Esophagus (tissue), 2 donors: ENCODE results near the gene IGSF5. TPM values are rescaled to one million over a fixed set of nuclear protein-coding genes. Genes with fewer than 3 reads are reported as not detected.

Experiments used
- H3K27ac ChIP-seq, 2 donors: one replicate each; pipeline ENCODE4 v1.5.1; 2013; ENCODE audit warnings: low read depth in 2 of 2, mild to moderate bottlenecking in 2 of 2, inconsistent platforms in 1 of 2, low read length in 1 of 2, moderate library complexity in 1 of 2
- H3K27me3 ChIP-seq, 2 donors: one replicate each; pipeline ENCODE4 v1.6.1; 2013; ENCODE audit warnings: low read length in 2 of 2, control low read depth in 1 of 2, mild to moderate bottlenecking in 1 of 2; ENCODE audit not compliant: insufficient read depth in 2 of 2, control insufficient read depth in 1 of 2
- H3K36me3 ChIP-seq, 2 donors: one replicate each; pipeline ENCODE4 v1.6.1; 2013; ENCODE audit warnings: low read length in 1 of 2; ENCODE audit not compliant: control insufficient read depth in 2 of 2, insufficient read depth in 2 of 2
- H3K4me1 ChIP-seq, 2 donors: one replicate each; pipeline ENCODE4 v1.6.1; 2013; ENCODE audit warnings: low read length in 1 of 2; ENCODE audit not compliant: control insufficient read depth in 2 of 2, insufficient read depth in 2 of 2
- H3K4me3 ChIP-seq, 2 donors: one replicate each; pipeline ENCODE4 v1.5.1; 2013; ENCODE audit warnings: low read length in 2 of 2, mild to moderate bottlenecking in 2 of 2, low read depth in 1 of 2, moderate library complexity in 1 of 2
- H3K9me3 ChIP-seq, 2 donors: one replicate each; pipeline ENCODE4 v1.6.1; 2013; ENCODE audit warnings: mild to moderate bottlenecking in 2 of 2, low read depth in 1 of 2, low read length in 1 of 2, moderate library complexity in 1 of 2; ENCODE audit not compliant: control insufficient read depth in 2 of 2, insufficient read depth in 1 of 2
- WGBS, 2 donors: extraction: QIAGEN DNeasy Blood & Tissue Kit; methylation state at CpG; one replicate each; pipeline ENCODE4 v1.1.7; 2013; 5-methylcytosine and 5-hydroxymethylcytosine counted together
- polyA plus RNA-seq, 2 donors: library from polyadenylated mRNA; stranded (reverse); fragments of 200-250 nt; gene quantifications; one replicate each; pipeline ENCODE4 v1.2.3, GENCODE V29; 2013
- donor health status: healthy with polysubstance abuse.
- donor health status: Bipolar disorder and iron deficiency.

The IGSF5 gene
- polyA plus RNA-seq, 2 donors, result not detected

- H3K4me3 ChIP-seq, result no peak overlapping the region
- H3K27me3 ChIP-seq, result no peaks in the 10 kb centered on the region
- no peaks in the 10 kb centered on the region for H3K9me3 ChIP-seq
- H3K4me1 ChIP-seq, result no peaks in the 10 kb centered on the region
- WGBS, 2 donors, result 87 to 92% methylated on average over 1 of the region's 1 CpG
- no peaks in the 10 kb centered on the region for H3K36me3 ChIP-seq
- no peak overlapping the region for H3K27ac ChIP-seq
Measured at GRCh38 chr21:39803393-39803792, 58.4 kb downstream of the IGSF5 start.

DNA sequence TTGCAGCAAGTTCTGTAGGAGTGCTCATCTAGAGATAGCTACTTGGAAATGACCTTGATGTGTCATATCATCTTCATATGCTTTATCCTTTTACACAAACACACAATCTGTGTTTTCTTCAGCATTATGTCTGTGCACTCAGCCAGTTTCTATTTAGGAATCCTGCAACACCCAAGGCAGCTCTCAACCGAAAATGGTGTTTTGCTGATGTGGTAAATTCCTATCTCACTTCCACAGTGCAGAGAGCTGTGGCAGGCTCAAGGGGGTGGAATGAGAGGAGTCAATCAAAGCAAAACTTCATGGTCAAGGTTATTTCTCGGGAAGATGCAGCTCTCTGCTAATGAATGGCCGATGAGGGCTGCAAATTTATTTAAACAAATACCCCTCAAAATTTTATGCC is 59.3 kb downstream of the IGSF5 start:
- no peaks in the 10 kb centered on the region for H3K9me3 ChIP-seq
- no peak overlapping the region for H3K27ac ChIP-seq
- no peaks in the 10 kb centered on the region for H3K27me3 ChIP-seq
- H3K4me3 ChIP-seq, result no peak overlapping the region
- H3K36me3 ChIP-seq, result no peaks in the 10 kb centered on the region
- H3K4me1 ChIP-seq, result no peaks in the 10 kb centered on the region
- WGBS, 2 donors, result 91 to 92% methylated on average over 3 of the region's 3 CpGs

DNA sequence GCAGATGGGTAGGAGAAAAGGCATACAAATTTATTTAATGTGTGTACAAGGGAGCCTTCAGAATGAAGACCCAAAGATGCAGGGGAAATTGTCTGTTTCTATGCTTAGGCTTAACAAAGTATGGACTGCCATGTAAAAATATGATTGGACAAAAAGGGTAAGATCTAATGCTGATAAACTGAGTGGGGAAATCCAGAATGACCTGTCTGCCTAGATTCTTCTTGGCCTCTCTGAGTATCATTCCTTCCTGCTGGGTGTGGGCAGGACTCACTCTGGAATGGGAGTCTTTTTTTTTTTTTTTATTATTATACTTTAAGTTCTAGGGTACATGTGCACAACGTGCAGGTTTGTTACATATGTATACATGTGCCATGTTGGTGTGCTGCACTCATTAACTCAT is 61.0 kb downstream of the IGSF5 start:
- Histone ChIP-seq H3K27ac (no peak overlapping the region), H3K4me1 (no peaks in the 10 kb centered on the region), H3K9me3 (no peaks in the 10 kb centered on the region), H3K36me3 (no peaks in the 10 kb centered on the region), H3K4me3 (no peak overlapping the region), H3K27me3 (no peaks in the 10 kb centered on the region)
- WGBS, 2 donors, result 83% methylated on average over 1 of the region's 1 CpG; no CpG with 5 or more reads in 1 of the 2 donors

- H3K4me1 ChIP-seq, result no peaks in the 10 kb centered on the region
- 42 to 52% methylated on average over 3 of the region's 3 CpGs for WGBS, 2 donors
- H3K36me3 ChIP-seq, result no peaks in the 10 kb centered on the region
- H3K27me3 ChIP-seq, result no peaks in the 10 kb centered on the region
- H3K9me3 ChIP-seq, result peaks cover 0 to 3% of the 10 kb centered on the region in 2 donors
- no peak overlapping the region for H3K4me3 ChIP-seq
- no peak overlapping the region for H3K27ac ChIP-seq
Measured at GRCh38 chr21:39807738-39808137, 62.8 kb downstream of the IGSF5 start.

- Histone ChIP-seq H3K27ac (no peak overlapping the region), H3K9me3 (peaks cover 0 to 3% of the 10 kb centered on the region in 2 donors), H3K4me1 (no peaks in the 10 kb centered on the region), H3K4me3 (no peak overlapping the region), H3K27me3 (no peaks in the 10 kb centered on the region), H3K36me3 (no peaks in the 10 kb centered on the region)
- 90% methylated on average over 5 of the region's 5 CpGs for WGBS, 2 donors
Measured at GRCh38 chr21:39809936-39810335, 65.0 kb downstream of the IGSF5 start.

- H3K4me1 ChIP-seq, result no peaks in the 10 kb centered on the region
- no peak overlapping the region for H3K4me3 ChIP-seq
- no peaks in the 10 kb centered on the region for H3K27me3 ChIP-seq
- H3K36me3 ChIP-seq, result no peaks in the 10 kb centered on the region
- H3K9me3 ChIP-seq, result peaks cover 0 to 3% of the 10 kb centered on the region in 2 donors
- WGBS, 2 donors, result 88% methylated on average over 1 of the region's 1 CpG
- no peak overlapping the region for H3K27ac ChIP-seq
Measured at GRCh38 chr21:39812983-39813382, 68.0 kb downstream of the IGSF5 start.

DNA sequence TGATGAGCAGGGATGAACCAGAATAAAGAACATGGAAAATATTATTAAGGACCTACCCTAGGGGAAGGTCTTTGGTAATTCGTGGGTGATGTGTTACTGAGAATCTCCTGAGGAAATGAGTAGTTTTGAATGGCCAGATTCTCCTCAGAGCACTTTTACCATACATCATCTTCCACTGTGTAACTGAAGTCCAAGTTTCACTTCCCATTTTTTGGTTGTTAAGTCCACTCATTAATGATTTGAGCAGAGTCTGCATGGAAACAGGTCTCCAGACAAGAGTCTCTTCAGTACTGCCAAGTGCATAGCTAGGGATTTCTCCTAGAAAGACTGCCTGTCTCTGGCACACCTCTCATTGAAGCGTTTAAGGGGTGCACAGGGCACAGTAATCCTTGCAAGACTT is 73.6 kb downstream of the IGSF5 start:
- Histone ChIP-seq H3K9me3 (no peaks in the 10 kb centered on the region), H3K4me3 (no peak overlapping the region), H3K27me3 (no peaks in the 10 kb centered on the region), H3K4me1 (no peaks in the 10 kb centered on the region), H3K36me3 (no peaks in the 10 kb centered on the region), H3K27ac (no peak overlapping the region)
- 64% methylated on average over 2 of the region's 2 CpGs for WGBS, 2 donors

GRCh38 chr21:39822042-39822441 is 77.1 kb downstream of the IGSF5 start:
- H3K36me3 ChIP-seq, result no peaks in the 10 kb centered on the region
- no peak overlapping the region for H3K4me3 ChIP-seq
- 89 to 95% methylated on average over 3 of the region's 3 CpGs for WGBS, 2 donors
- no peaks in the 10 kb centered on the region for H3K9me3 ChIP-seq
- H3K27me3 ChIP-seq, result no peaks in the 10 kb centered on the region
- no peaks in the 10 kb centered on the region for H3K4me1 ChIP-seq
- H3K27ac ChIP-seq, result no peak overlapping the region

DNA sequence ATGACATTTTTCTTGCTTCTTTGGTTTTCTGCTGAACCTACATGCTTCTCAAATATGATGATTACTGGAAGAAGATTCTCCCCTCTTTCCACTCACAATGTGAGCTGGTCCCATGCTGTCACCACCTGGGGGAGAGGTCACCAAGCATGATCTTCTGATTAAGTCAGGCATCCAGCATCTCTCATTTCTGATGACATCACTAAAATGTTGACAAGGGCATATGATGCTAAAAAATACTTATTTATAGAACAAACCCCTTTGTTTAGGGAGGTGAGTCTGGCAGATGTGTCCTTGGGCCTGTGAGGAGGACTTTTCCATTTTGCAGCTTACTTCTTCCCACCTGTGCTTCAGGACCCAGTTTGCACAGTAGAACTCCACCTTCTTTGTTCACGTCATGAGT is 80.3 kb downstream of the IGSF5 start:
- 61 to 68% methylated on average over 1 of the region's 1 CpG for WGBS, 2 donors
- no peaks in the 10 kb centered on the region for H3K27me3 ChIP-seq
- H3K4me3 ChIP-seq, result no peak overlapping the region
- no peaks in the 10 kb centered on the region for H3K4me1 ChIP-seq
- no peaks in the 10 kb centered on the region for H3K36me3 ChIP-seq
- H3K9me3 ChIP-seq, result no peaks in the 10 kb centered on the region
- no peak overlapping the region for H3K27ac ChIP-seq

GRCh38 chr21:39834543-39834942 is 89.6 kb downstream of the IGSF5 start:
- H3K27me3 ChIP-seq, result no peaks in the 10 kb centered on the region
- WGBS, 2 donors, result 73 to 82% methylated on average over 4 of the region's 4 CpGs
- no peak overlapping the region for H3K27ac ChIP-seq
- no peaks in the 10 kb centered on the region for H3K9me3 ChIP-seq
- H3K36me3 ChIP-seq, result no peaks in the 10 kb centered on the region
- no peaks in the 10 kb centered on the region for H3K4me1 ChIP-seq
- no peak overlapping the region for H3K4me3 ChIP-seq
